Frontal cortex (tissue), 1 donor: ENCODE measurements around the gene PHC1. TPM values are rescaled to one million over a fixed set of nuclear protein-coding genes. Genes with fewer than 3 reads are reported as not detected.

Source experiments
- total RNA-seq: library from RNA; depleted of rRNA; stranded (reverse); fragments of >200 nt; gene quantifications from one replicate; pipeline ENCODE4 v1.2.3, GENCODE V29; 2014

PHC1 gene
- total RNA-seq, 1 donor from 2014 or later: 24.9 TPM

Other genes starting within 250 kb of the PHC1 start
- 164 TPM for gene RIMKLB, start 216.5 kb upstream of the PHC1 start, total RNA-seq
- 0.41 TPM for gene A2ML1, start 91.9 kb upstream of the PHC1 start, total RNA-seq
- 97.4 TPM for gene M6PR, start 35.1 kb downstream of the PHC1 start, total RNA-seq
- 8.6 TPM for gene KLRG1, start 75.0 kb downstream of the PHC1 start, total RNA-seq
- 38.7 TPM for gene A2M, start 201.4 kb downstream of the PHC1 start, total RNA-seq